H9 (cell line): ENCODE data around the gene JMJD1C. TPM values are rescaled to one million over a fixed set of nuclear protein-coding genes. Genes with fewer than 3 reads are reported as not detected.

Experiments
- DNase-seq: peaks from one replicate; pipeline ENCODE4 v3.0.0-alpha.2; 2017
- H2AFZ ChIP-seq: one replicate; pipeline ENCODE4 v1.6.1; 2013; ENCODE audit warnings: mild to moderate bottlenecking, low read length, control low read depth, moderate library complexity
- H2AK5ac ChIP-seq: 2 replicates; pipeline ENCODE4 v1.6.1; 2013; ENCODE audit warnings: low read length, control low read depth, mixed read lengths; ENCODE audit not compliant: insufficient read length
- H2BK120ac ChIP-seq: one replicate; pipeline ENCODE4 v1.6.1; 2013; ENCODE audit warnings: low read depth, mild to moderate bottlenecking, low read length, control low read depth, inconsistent platforms; ENCODE audit not compliant: poor library complexity, severe bottlenecking
- H2BK12ac ChIP-seq: 2 replicates; pipeline ENCODE4 v1.6.1; 2013; ENCODE audit warnings: low read length, control low read depth, mixed read lengths, low read depth; ENCODE audit not compliant: insufficient read length
- H2BK15ac ChIP-seq: 2 replicates; pipeline ENCODE4 v1.6.1; 2013; ENCODE audit warnings: low read depth, low read length, control low read depth
- H2BK20ac ChIP-seq: one replicate; pipeline ENCODE4 v1.6.1; 2013; ENCODE audit warnings: low read depth, mild to moderate bottlenecking, low read length, control low read depth, inconsistent platforms; ENCODE audit not compliant: poor library complexity, severe bottlenecking
- H2BK5ac ChIP-seq: 2 replicates; pipeline ENCODE4 v1.6.1; 2013; ENCODE audit warnings: low read length, control low read depth, mixed read lengths; ENCODE audit not compliant: insufficient read length
- H3K14ac ChIP-seq: 2 replicates; pipeline ENCODE4 v1.6.1; 2013; ENCODE audit warnings: low read length, control low read depth; ENCODE audit not compliant: insufficient read depth
- H3K18ac ChIP-seq: 2 replicates; pipeline ENCODE4 v1.6.1; 2013; ENCODE audit warnings: low read depth, mild to moderate bottlenecking, mixed read lengths, low read length, control low read depth; ENCODE audit not compliant: insufficient read length
- H3K23ac ChIP-seq: 2 replicates; pipeline ENCODE4 v1.6.1; 2013; ENCODE audit warnings: low read length, control low read depth, mixed read lengths, low read depth; ENCODE audit not compliant: insufficient read length
- H3K23me2 ChIP-seq: 2 replicates; pipeline ENCODE4 v1.6.1; 2013; ENCODE audit warnings: low read depth, mild to moderate bottlenecking, mixed read lengths, low read length, control low read depth; ENCODE audit not compliant: insufficient read length, poor library complexity, severe bottlenecking
- H3K27ac ChIP-seq: 2 replicates; pipeline ENCODE4 v1.5.1; 2013; ENCODE audit warnings: low read length, control low read depth, mixed read lengths, low read depth; ENCODE audit not compliant: insufficient read length
- H3K27me3 ChIP-seq: 2 replicates; pipeline ENCODE4 v1.6.1; 2013; ENCODE audit warnings: low read length, control low read depth, inconsistent platforms; ENCODE audit not compliant: insufficient read depth
- H3K4ac ChIP-seq: 2 replicates; pipeline ENCODE4 v1.6.1; 2013; ENCODE audit warnings: low read depth, mild to moderate bottlenecking, control low read depth, inconsistent platforms, low read length, moderate library complexity
- H3K4me1 ChIP-seq: 2 replicates; pipeline ENCODE4 v1.6.1; 2013; ENCODE audit warnings: low read length, control low read depth, inconsistent platforms; ENCODE audit not compliant: insufficient read depth
- H3K4me2 ChIP-seq: 2 replicates; pipeline ENCODE4 v1.6.1; 2013; ENCODE audit warnings: low read length, control low read depth, mixed read lengths; ENCODE audit not compliant: insufficient read length, insufficient read depth
- H3K56ac ChIP-seq: 2 replicates; pipeline ENCODE4 v1.6.1; 2013; ENCODE audit warnings: low read depth, mild to moderate bottlenecking, mixed read lengths, low read length, control low read depth; ENCODE audit not compliant: insufficient read length
- H3K79me1 ChIP-seq: 2 replicates; pipeline ENCODE4 v1.6.1; 2013; ENCODE audit warnings: low read depth, mild to moderate bottlenecking, moderate library complexity, low read length, control low read depth, inconsistent platforms; ENCODE audit not compliant: insufficient read depth, poor library complexity, severe bottlenecking
- H3K79me2 ChIP-seq: 2 replicates; pipeline ENCODE4 v1.6.1; 2013; ENCODE audit warnings: low read length, control low read depth, inconsistent platforms; ENCODE audit not compliant: insufficient read depth
- H3K9ac ChIP-seq: 2 replicates; pipeline ENCODE4 v1.6.1; 2013; ENCODE audit warnings: low read length, control low read depth, mixed read lengths; ENCODE audit not compliant: insufficient read length; ENCODE audit errors: extremely low read depth
- H3K9me3 ChIP-seq: one replicate; pipeline ENCODE4 v1.6.1; 2013; ENCODE audit warnings: low read depth, low read length, inconsistent platforms; ENCODE audit not compliant: control insufficient read depth
- H3T11ph ChIP-seq: one replicate; pipeline ENCODE4 v1.6.1; 2013; ENCODE audit warnings: mild to moderate bottlenecking, low read length, control low read depth, inconsistent platforms
- H4K20me1 ChIP-seq: one replicate; pipeline ENCODE4 v1.6.1; 2013; ENCODE audit not compliant: control insufficient read depth, insufficient read length, insufficient read depth
- H4K5ac ChIP-seq: 2 replicates; pipeline ENCODE4 v1.6.1; 2013; ENCODE audit warnings: low read depth, mild to moderate bottlenecking, mixed read lengths, low read length, control low read depth; ENCODE audit not compliant: insufficient read length
- H4K8ac ChIP-seq: replicated peaks from 2 replicates; pipeline ENCODE4 v1.6.1; 2013; ENCODE audit warnings: low read length, control low read depth, mixed read lengths, low read depth; ENCODE audit not compliant: insufficient read length
- H4K91ac ChIP-seq: 2 replicates; pipeline ENCODE4 v1.6.1; 2013; ENCODE audit warnings: low read depth, mild to moderate bottlenecking, moderate library complexity, mixed read lengths, low read length, control low read depth; ENCODE audit not compliant: insufficient read length
- H3K27ac Mint-ChIP-seq, 3 experiments: 2 replicates in 2 of 3; 3 replicates in 1 of 3; pipeline ENCODE4 v1.8.0; 2020 to 2021; ENCODE audit warnings: mixed read lengths in 3 of 3, mild to moderate bottlenecking in 1 of 3, moderate library complexity in 1 of 3
- H3K27me3 Mint-ChIP-seq: 2 replicates; pipeline ENCODE4 v1.8.0; 2021; ENCODE audit warnings: low read depth, mild to moderate bottlenecking, moderate library complexity, mixed read lengths
- H3K36me3 Mint-ChIP-seq, 3 experiments: 2 replicates in 2 of 3; 3 replicates in 1 of 3; pipeline ENCODE4 v1.8.0; 2020 to 2021; ENCODE audit warnings: low read depth in 3 of 3, mixed read lengths in 3 of 3; ENCODE audit not compliant: insufficient read depth in 1 of 3
- H3K4me1 Mint-ChIP-seq, 2 experiments: 2 replicates each; pipeline ENCODE4 v1.8.0; 2020; ENCODE audit warnings: mixed read lengths in 2 of 2
- H3K4me3 Mint-ChIP-seq, 2 experiments: 2 replicates in 1 of 2; 3 replicates in 1 of 2; pipeline ENCODE4 v1.8.0; 2020 to 2021; ENCODE audit warnings: mild to moderate bottlenecking in 2 of 2, mixed read lengths in 2 of 2, moderate library complexity in 1 of 2
- H3K9me3 Mint-ChIP-seq, 2 experiments: 2 replicates in 1 of 2; 3 replicates in 1 of 2; pipeline ENCODE4 v1.8.0; 2020; ENCODE audit warnings: mild to moderate bottlenecking in 2 of 2, mixed read lengths in 2 of 2, moderate library complexity in 1 of 2
- CTCF ChIP-seq: fragments of 200-600 bp; sonication (generic); conservative IDR thresholded peaks from 3 replicates; pipeline ENCODE4 v1.8.0; 2021; ENCODE audit warnings: antibody characterized with exemption, mild to moderate bottlenecking
- WGBS: extraction: QIAGEN DNeasy Blood & Tissue Kit; methylation state at CpG from one replicate; pipeline ENCODE4 v1.1.7; 2013; ENCODE audit warnings: missing lambda C conversion rate, low lambda C conversion rate, mixed read lengths; ENCODE audit not compliant: insufficient read length; ENCODE audit errors: extremely low coverage; 5-methylcytosine and 5-hydroxymethylcytosine counted together
- total RNA-seq: library from RNA; stranded (reverse); gene quantifications from 2 replicates; pipeline ENCODE4 v1.2.1, GENCODE V29; 2021

JMJD1C gene
- total RNA-seq, 1 experiment from 2014 or later = 200 TPM

DNA sequence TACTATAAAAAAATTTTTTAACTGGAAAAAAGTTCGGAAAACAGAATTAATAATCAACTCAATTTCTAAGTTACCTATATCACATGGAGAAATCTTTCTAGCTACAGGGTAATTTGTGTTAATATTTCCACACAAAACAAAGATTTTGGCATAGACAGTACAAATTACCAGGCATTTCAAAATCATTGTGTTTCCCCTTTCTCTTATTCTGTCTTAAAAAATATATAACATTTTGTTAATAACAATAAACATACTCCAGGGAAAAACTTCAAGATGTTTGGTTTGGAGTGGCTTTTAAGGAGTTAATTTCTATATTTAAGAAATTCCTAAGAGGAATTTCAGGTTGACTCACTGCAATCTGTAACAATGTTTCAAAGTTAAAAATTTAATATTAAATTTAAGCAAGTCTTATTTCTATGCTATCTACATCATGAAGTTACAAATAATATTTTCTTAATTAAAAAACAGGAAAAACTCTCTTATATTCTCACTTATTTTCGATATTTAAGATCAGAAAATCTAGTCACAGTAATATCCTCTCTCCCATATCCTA, 200.0 kb downstream of the JMJD1C start:
- no peak overlapping the region for H2BK15ac ChIP-seq
- no peaks in the 10 kb centered on the region for H3K27me3 Mint-ChIP-seq
- H3K27ac ChIP-seq = no peak overlapping the region
- H3K18ac ChIP-seq = no peak overlapping the region
- no peak overlapping the region for H2AK5ac ChIP-seq
- H3K4me3 Mint-ChIP-seq = peak overlapping the region; percentile 95 to 99
- no peak overlapping the region for H2BK20ac ChIP-seq
- no peaks in the 10 kb centered on the region for H3K9me3 ChIP-seq
- H3T11ph ChIP-seq = no peak overlapping the region
- H3K9me3 Mint-ChIP-seq = peaks cover 3% of the 10 kb centered on the region in 2 experiments; a peak in 1 of 5 replicates
- H3K4me1 Mint-ChIP-seq = peaks cover 22 to 31% of the 10 kb centered on the region in 2 experiments
- H4K8ac ChIP-seq = no peak overlapping the region
- no peak overlapping the region for H2BK12ac ChIP-seq
- no peak for TF ChIP-seq CTCF
- no peak overlapping the region for H3K14ac ChIP-seq
- H3K4me2 ChIP-seq = peak overlapping the region; percentile 82
- H3K79me2 ChIP-seq = peaks cover 41% of the 10 kb centered on the region; the same call in 1 of the 2 replicates
- no peak overlapping the region for H2BK120ac ChIP-seq
- peak overlapping the region in 2 of 3 experiments; percentile 97 to 99; a peak in 4 of 7 replicates for H3K27ac Mint-ChIP-seq
- no peak overlapping the region for H3K4ac ChIP-seq
- WGBS = no CpG with 5 or more reads among the region's 2 CpGs
- H4K5ac ChIP-seq = no peak overlapping the region
- DNase-seq = no peak
- no peaks in the 10 kb centered on the region for H3K27me3 ChIP-seq
- peaks cover 40 to 44% (median 44%) of the 10 kb centered on the region in 3 experiments for H3K36me3 Mint-ChIP-seq
- no peaks in the 10 kb centered on the region for H3K4me1 ChIP-seq
- no peaks in the 10 kb centered on the region for H3K79me1 ChIP-seq
- no peak overlapping the region for H2BK5ac ChIP-seq
- H2AFZ ChIP-seq = no peak overlapping the region
- no peak overlapping the region for H3K23ac ChIP-seq
- no peak overlapping the region for H4K91ac ChIP-seq
- no peaks in the 10 kb centered on the region for H3K23me2 ChIP-seq
- H3K56ac ChIP-seq = no peak overlapping the region
- H4K20me1 ChIP-seq = no peaks in the 10 kb centered on the region
- peak overlapping the region; percentile 94 for H3K9ac ChIP-seq
